DMS79 (cell line): ENCODE data around the gene TSPAN9.

Source experiments
- DNase-seq: peaks from one replicate; lab custom pipeline; 2025; lab: John Stamatoyannopoulos, UW

The TSPAN9 gene

GRCh38 chr12:3205742-3206519 is 128.8 kb downstream of the TSPAN9 start:
- no peak for DNase-seq

GRCh38 chr12:3206536-3207072 is 129.4 kb downstream of the TSPAN9 start:
- DNase-seq, result no peak

GRCh38 chr12:3207175-3207574 is 130.0 kb downstream of the TSPAN9 start:
- no peak for DNase-seq

- DNase-seq, result no peak
These were observed 130.7 kb downstream of the TSPAN9 start for GRCh38 chr12:3207858-3208257.

GRCh38 chr12:3213188-3213587 is 136.0 kb downstream of the TSPAN9 start:
- DNase-seq, result no peak

GRCh38 chr12:3213768-3214167 is 136.6 kb downstream of the TSPAN9 start:
- no peak for DNase-seq

- DNase-seq, result peak; percentile 89
These were observed 137.6 kb downstream of the TSPAN9 start for GRCh38 chr12:3214526-3215365.

- no peak for DNase-seq
These were observed 138.3 kb downstream of the TSPAN9 start for GRCh38 chr12:3215410-3215975.

GRCh38 chr12:3216097-3216496 is 138.9 kb downstream of the TSPAN9 start:
- DNase-seq, result no peak

- no peak for DNase-seq
These were observed 139.8 kb downstream of the TSPAN9 start for GRCh38 chr12:3216726-3217682.

- DNase-seq, result no peak
These were observed 140.5 kb downstream of the TSPAN9 start for GRCh38 chr12:3217683-3218079.

GRCh38 chr12:3218228-3219171 is 141.3 kb downstream of the TSPAN9 start:
- DNase-seq, result peak; percentile 70

- peak; percentile 20 for DNase-seq
These were observed 142.1 kb downstream of the TSPAN9 start for GRCh38 chr12:3219233-3219632.

GRCh38 chr12:3220382-3221321 is 143.5 kb downstream of the TSPAN9 start:
- DNase-seq, result no peak

- no peak for DNase-seq
These were observed 145.1 kb downstream of the TSPAN9 start for GRCh38 chr12:3222306-3222705.

GRCh38 chr12:3222979-3223378 is 145.8 kb downstream of the TSPAN9 start:
- peak; percentile 94 for DNase-seq

- DNase-seq, result peak; percentile 85
These were observed 146.7 kb downstream of the TSPAN9 start for GRCh38 chr12:3223601-3224529.

- no peak for DNase-seq
These were observed 147.3 kb downstream of the TSPAN9 start for GRCh38 chr12:3224530-3224903.
